Stomach (tissue), 4 donors: Measurements from ENCODE around the gene SMIM12.

ENCODE experiments used
- CTCF ChIP-seq, 7 experiments: fragments of 450-650 bp in 4 of 7; fragments of 200-600 bp in 3 of 7; sonication (generic) in 3 of 7; IDR thresholded peaks; one replicate each; pipeline ENCODE4 v1.5.1; 2016 to 2019; ENCODE audit warnings: antibody characterized with exemption in 7 of 7, control low read depth in 2 of 7, mild to moderate bottlenecking in 1 of 7
- EP300 ChIP-seq: sonication (generic); formaldehyde crosslinking; IDR thresholded peaks from one replicate; pipeline ENCODE4 v1.6.1; 2017; ENCODE audit warnings: antibody characterized with exemption
- POLR2A ChIP-seq, 4 donors: fragments of 450-650 bp; IDR thresholded peaks; one replicate each; pipeline ENCODE4 v1.6.1; 2016; ENCODE audit warnings: antibody characterized with exemption in 4 of 4, control low read depth in 2 of 4, mild to moderate bottlenecking in 1 of 4, moderate library complexity in 1 of 4
- POLR2AphosphoS5 ChIP-seq, 3 donors: sonication (generic); formaldehyde crosslinking; IDR thresholded peaks; one replicate each; pipeline ENCODE4 v1.6.1; 2016; ENCODE audit warnings: antibody characterized with exemption in 3 of 3

- TF ChIP-seq CTCF (IDR thresholded peaks at IDR 0.05) (no peak), POLR2A (IDR thresholded peaks at IDR 0.05) (no peak), POLR2AphosphoS5 (IDR thresholded peaks at IDR 0.05) (no peak), EP300 (no peak)
Measured at GRCh38 chr1:34868230-34869049, 8.9 kb upstream of the SMIM12 start.
